K562 treated with DMSO at 1 percent for 12 hours (cell line): ENCODE measurements around the gene STT3B. TPM values are rescaled to one million over a fixed set of nuclear protein-coding genes. Genes with fewer than 3 reads are reported as not detected.

Experiments
- total RNA-seq: library from RNA; unstranded; fragments of 300-600 nt; gene quantifications from 2 replicates; pipeline ENCODE4 v1.2.3, GENCODE V29; 2022; ENCODE audit not compliant: insufficient read depth

STT3B gene
- total RNA-seq: 24.7 and 78.0 TPM in 2 replicates

DNA sequence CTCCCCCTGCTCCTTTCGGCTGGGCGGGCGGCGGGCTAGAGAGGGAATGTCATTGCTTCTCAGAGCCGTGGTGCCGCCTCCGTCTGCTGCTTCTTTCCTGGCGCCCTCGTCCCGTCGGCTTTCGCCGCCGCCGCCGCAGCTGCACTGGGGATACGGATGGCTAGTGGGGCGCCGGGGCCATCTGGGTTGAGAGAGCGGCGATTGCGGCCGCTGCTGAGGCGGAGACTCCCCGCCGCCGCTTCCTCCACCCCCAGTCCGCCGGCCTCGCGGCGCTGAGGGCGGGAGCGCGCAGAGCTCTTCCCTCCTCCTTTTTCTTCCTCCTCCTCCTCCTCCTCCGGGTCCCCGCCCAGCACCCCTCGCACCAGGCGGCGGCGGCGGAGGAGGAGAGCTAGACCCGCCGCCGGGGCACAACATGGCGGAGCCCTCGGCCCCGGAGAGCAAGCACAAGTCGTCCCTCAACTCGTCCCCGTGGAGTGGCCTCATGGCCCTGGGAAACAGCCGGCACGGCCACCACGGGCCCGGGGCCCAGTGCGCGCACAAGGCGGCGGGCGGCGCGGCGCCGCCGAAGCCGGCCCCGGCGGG is at the start of gene STT3B:
Gene STT3B, plus strand, starts transcription at position 339 of the 582 bp plus-strand sequence. Its CDS starts 74 bp downstream, at position 413.

